Activated CD8-positive, alpha-beta memory T cell treated with anti-CD3 and anti-CD28 coated beads, Interleukin-2, amount 50 U/mL, for 24 hours (primary cell): ENCODE data around the gene TTC38.

Source experiments
- DNase-seq: peaks from one replicate; pipeline ENCODE4 v3.0.0-alpha.2; 2020; ENCODE audit errors: extremely low read depth

The TTC38 gene

GRCh38 chr22:46328797-46329196 is 61.0 kb downstream of the TTC38 start:
- DNase-seq, result no peak

GRCh38 chr22:46329616-46330015 is 61.8 kb downstream of the TTC38 start:
- DNase-seq, result no peak

GRCh38 chr22:46330426-46330825 is 62.6 kb downstream of the TTC38 start:
- no peak for DNase-seq

GRCh38 chr22:46331496-46331895 is 63.7 kb downstream of the TTC38 start:
- no peak for DNase-seq

GRCh38 chr22:46335201-46336118 is 67.7 kb downstream of the TTC38 start, which contains the start of gene TRMU:
TSS of gene TRMU (plus strand) at chr22:46335714. CDS start at chr22:46335765, 51 bp downstream.
- DNase-seq, result peak; percentile 38

- DNase-seq, result no peak
Observed at GRCh38 chr22:46336119-46337078, 68.6 kb downstream of the TTC38 start.

GRCh38 chr22:46337870-46338269 is 70.1 kb downstream of the TTC38 start:
- no peak for DNase-seq

GRCh38 chr22:46338636-46339035 is 70.8 kb downstream of the TTC38 start:
- no peak for DNase-seq

- no peak for DNase-seq
Observed at GRCh38 chr22:46339956-46340355, 72.1 kb downstream of the TTC38 start.

- DNase-seq, result no peak
Observed at GRCh38 chr22:46340676-46341075, 72.9 kb downstream of the TTC38 start.
